UCSD-AML1 (cell line): ENCODE data around the gene SET.
"Not testable (repeated sequence)": the region's sequence is repeated elsewhere in the genome, so short reads cannot be mapped to it uniquely, and the experiment has no call there.

Experiments
- DNase-seq: peaks from one replicate; lab custom pipeline; 2025; ENCODE audit not compliant: unreplicated experiment; lab: John Stamatoyannopoulos, UW

Gene SET

DNA sequence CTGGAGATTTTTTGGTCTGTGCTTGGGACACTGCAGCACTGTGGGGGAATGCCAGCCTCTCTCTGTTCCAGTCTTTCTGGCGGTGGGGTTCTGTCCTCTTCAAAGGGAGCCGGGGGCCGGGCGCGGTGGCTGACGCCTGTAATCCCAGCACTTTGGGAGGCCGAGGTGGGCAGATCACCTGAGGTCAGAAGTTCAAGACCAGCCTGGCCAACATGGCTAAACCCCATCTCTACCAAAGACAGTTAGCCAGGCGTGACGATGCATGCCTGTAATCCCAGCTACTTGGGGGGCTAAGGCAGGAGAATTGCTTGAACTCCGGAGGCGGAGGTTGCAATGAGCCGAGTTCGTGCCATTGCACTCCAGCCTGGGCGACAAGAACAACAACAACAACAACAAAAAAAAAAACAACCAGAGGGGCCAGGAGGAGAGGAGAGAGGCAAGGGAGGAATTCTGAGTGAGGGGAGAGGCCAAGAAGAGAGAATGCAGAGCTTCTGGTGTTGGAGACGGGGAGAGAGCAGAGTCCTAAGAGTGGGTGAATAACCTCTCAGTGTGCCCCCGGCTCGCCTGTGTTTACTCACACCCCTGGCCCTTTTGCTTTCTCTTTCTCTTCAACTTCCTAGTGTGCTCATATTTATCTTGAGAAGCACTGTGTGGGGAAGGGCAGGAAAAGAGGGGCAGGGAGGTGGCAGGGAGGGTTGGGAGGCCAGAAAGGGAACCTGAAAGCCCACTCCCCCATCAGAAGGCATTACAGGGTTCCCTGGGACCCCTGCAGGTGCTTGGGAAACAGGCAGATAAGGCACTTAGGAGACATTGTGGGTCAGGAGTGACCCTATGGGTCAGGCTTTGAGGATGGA is 3.2 kb upstream of the SET start:
- DNase-seq, result peak; percentile 46

DNA sequence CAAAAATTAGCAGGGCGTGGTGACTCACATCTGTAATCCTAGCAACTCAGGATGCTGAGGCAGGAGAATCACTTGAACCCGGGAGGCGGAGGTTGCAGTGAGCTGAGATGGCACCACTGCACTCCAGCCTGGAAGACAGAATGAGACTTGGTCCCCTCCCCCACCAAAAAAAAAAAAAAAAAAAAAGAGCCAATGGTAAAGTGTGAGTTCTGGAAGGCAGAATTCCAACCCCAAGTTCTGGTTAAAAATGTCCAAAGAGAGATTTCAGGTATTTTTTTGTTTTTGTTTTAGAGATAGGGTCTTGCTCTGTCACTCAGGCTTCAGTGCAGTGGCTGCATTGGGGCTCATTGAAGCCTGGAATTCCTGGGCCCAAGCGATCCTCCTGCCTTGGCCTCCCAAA is 1.6 kb upstream of the SET start:
- DNase-seq, result no peak

DNA sequence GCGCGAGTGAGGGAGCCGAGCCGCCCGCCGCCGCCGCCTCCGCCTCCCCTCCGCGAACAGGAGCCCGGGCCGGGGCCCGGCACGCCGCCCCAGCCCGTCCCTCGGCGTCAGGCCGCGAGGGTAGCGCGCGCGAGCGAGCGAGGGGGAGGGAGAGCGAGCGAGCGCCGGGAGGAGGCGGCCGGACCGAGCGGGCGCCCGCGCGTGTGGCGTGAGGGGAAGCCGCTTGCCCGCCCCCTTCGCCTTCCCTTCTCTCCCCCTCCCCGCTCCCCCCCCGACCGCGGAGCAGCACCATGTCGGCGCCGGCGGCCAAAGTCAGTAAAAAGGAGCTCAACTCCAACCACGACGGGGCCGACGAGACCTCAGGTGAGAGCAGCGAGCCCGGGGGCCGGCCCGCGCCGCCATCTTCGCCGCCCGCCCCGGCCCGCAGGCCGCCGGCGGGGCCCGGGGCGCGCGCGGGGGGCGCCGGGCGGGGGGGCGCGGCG is 312 bp downstream of the SET start:
- DNase-seq, result no peak

DNA sequence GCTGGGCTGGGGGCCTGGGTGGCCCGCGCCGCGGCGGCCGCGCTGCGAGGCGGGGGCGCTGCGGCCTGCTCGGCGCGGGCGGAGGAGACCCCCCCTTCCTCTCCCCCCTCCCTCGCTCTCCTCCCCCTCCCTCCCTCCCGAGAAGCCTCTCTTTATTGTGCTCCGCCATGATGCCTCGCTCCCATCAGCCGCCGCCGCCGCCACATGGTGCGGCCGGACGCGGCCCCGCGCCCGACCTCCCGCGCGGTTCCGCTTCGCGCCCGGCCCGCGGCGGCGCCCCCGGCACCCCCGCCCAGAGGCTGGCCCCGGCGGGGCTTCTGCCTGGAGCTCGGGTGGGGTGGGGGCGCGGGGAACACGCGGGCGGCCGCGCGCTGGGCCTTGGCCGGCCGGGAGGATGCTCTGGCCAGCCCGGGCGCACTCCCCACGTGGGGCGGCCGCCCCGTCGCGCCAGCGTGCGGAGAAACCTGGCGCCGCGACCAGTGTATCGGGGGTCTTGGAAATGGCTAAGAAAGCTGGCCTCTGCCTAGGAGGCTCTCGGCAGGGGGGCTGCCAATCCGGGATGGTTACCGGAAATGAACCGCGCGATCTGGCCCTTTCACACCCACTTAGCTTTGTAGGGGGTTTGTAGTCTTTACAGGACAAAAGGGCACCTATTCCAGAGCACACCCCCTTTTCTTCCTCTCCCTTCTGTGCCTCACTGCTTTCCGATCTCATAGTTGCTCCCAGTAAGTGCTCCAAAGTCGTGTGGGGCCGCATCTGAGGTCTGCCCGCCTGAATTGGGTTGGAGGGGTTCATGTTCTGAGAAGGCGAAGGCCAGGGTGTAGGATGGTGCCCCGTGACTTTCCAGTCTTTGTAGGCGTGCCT is 1.0 kb downstream of the SET start:
- no peak for DNase-seq

DNA sequence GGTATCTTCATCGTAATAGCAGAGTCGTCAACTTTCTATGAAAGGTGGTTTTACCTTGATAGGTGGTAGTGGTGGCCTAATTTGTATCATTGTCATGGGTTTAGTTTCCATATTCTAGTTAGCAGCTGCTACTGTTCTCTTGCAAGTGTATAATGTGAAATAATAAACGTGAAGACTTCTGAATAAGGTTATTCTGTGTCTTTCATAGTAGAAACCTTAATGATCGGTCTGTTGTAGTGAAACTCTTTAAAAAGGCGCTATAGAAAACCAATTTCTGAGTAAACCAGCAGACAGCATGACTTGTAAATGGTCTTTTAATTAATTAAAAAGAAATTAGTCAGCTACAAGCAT is 1.6 kb downstream of the SET start:
- no peak for DNase-seq

DNA sequence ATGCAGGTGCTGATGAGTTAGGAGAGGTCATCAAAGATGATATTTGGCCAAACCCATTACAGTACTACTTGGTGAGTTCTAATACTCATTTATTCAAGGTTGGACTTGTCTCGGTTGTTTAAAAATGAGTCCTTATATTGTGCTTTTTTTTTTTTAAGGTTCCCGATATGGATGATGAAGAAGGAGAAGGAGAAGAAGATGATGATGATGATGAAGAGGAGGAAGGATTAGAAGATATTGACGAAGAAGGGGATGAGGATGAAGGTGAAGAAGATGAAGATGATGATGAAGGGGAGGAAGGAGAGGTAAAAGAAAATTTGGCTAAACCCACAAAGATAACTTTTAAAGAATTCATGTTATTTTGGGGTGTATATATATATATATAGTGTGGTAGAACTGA is 4.7 kb downstream of the SET start:
- not testable (repeated sequence) for DNase-seq

DNA sequence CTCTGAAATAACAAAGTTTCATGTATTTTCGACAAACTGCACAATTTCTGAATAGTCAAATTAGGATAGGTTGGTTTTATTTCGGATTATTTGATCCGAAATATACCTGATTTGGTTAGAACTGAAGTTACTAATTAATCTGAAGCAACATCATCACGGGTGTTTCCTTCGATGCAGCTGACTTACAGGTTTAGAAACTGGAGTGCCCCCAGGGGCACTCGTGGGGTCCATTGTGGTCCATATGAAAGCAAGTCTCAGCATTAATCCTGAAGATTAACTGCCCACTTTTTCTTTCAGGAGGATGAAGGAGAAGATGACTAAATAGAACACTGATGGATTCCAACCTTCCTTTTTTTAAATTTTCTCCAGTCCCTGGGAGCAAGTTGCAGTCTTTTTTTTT is 5.3 kb downstream of the SET start:
- DNase-seq, result no peak

DNA sequence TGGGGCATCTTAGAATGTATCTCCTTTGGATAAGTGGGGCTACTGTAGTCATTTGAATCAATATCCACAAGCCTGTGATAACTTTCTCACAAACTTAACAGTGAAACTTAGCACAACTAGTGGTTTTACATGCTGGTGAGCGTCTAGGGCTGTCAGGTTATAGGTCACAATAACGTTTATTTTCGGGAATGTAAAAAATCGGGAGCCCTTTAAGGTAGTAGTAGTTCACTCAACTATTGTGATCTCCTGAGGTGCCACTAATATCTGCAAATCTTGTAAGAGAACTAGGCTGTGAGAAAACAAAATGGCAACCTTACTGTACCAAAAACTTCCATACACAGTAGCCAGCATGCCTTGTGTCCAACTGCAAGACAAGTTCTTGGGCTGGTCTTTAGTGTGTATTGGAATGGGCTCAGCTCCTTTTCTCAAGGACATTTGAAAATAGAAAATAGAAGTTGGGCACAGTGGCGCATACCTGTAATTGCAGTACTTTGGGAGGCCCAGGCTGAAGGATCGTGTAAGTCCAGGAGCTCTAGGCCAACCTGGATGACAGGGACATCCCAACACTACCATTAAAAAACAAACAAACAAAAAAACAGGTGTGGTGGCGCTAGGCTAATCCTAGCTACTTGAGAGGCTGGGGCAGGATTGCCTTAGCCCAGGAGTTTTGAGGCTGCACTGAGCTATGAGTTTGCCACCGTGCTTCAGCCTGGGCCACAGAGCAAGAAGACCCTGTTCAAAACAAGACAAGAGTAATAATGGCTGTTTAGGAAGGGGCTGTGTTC is 8.1 kb downstream of the SET start:
- DNase-seq, result no peak

DNA sequence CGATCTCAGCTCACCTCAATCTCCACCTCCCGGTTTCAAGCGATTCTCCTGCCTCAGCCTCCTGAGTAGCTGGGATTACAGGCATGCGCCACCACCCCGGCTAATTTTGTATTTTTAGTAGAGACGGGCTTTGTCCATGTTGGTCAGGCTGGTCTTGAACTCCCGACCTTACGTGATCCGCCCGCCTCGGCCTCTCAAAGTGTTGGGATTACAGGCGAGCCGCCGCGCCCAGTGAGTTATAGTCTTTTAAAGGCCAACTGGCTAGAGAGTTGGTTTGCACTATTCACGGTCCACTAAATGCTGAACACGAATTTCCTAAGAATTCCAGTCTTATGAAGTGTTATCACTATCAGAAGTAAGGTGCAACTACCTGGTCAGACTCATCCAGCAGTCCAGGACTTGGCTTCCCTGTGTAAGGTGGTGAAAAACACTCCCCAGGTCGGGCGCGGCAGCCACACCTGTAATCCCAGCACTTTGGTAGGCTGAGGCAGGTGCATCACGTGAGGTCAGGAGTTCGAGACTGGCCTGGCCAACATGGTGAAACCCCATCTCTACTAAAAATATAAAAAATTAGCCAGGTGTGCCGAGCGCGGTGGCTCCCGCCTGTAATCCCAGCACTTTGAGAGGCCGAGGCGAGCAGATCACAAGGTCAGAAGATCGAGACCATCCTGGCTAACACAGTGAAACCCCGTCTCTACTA is 10.2 kb downstream of the SET start:
- DNase-seq, result not testable (repeated sequence)

DNA sequence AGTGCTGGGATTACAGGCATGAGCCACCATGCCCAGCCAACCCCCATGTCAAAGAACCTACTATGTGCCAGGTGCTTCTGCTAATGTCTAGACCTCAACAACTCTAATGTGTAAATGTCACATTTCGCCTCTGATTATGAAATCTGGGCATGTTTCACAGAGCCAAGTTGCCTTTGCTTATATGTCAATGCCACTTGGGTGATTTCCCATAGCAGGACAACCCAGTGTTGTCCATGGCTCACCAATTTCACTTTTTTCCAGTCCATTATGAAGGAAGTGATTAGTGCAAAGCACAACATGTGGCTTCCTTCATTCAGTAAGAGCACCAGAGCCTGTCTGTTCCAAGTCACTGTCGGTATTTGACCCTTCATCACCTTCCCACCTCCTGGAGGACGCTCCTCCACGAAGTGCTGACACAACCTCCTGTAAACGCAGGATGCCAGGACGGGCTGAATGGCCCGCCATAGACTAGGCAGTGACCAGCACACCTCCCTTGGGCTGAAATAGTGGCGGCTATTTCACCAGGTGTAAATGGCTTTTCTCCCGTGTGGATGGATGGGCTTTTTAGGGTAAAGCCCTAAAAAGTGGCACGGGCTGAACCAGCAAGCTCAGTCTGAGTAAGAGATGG is 12.3 kb downstream of the SET start:
- DNase-seq, result no peak

DNA sequence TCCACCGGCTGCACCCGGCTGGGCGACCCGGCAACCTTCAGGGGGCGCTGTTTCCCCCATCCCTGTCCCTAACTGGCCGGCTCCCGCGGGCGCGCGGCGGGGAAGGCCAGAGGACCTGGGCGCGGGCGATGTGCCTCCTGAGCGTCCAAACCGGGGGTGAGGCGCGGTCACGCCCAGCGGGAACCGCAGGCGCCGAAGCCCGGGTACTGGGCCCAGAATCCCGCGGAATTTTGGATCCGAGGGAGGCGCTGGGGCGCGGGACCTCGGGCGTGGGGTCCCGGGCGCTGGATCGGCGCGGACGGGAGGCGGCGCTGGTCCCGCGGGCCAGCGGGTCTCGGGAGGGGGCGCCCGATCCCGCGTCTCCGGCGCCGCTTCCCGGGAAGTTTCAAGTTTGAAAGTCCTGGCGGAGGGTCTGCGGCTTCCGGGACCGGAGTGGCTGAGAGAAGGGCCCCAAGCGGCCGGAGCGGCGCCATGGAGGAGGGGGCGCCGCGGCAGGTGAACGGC is 13.5 kb downstream of the SET start, which contains the start of gene PKN3:
PKN3 (plus strand) TSS at position 59 of the 504 bp plus-strand sequence; CDS start at position 472, 413 bp downstream.
- DNase-seq, result peak; percentile 88

DNA sequence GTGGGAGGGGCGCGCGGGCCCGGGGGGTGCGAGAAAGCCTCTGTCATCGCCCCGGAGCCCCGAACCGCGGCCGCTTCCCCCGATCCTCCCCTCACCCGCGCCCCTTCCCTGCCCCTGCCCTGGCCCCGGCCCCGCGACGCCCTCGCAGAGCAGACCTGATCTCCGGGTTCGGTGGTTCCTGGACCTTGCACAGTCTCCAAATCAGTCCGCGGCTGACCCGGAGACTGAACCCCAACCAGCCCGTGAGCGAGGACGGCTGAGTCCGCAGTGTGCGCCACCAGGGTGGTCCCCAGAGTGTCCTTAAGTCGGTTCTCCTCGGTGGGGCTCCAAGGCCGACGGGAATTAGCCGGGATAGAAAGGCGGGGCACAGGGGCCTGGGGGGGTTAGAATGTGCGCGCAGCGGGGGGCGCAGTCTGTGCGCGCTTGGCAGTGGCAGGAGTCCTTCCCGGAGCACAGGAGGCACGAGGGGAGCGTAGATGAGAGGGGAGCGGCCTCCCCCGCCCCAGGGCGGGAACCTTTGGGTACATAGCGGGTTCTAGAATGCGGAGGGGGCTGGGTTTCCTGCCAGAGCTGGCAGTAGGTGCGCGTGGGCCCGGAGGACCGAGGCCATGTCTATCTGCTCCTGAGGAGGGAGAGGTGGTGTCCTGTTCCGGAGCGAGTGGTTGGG is 14.1 kb downstream of the SET start:
- DNase-seq, result peak; percentile 64

DNA sequence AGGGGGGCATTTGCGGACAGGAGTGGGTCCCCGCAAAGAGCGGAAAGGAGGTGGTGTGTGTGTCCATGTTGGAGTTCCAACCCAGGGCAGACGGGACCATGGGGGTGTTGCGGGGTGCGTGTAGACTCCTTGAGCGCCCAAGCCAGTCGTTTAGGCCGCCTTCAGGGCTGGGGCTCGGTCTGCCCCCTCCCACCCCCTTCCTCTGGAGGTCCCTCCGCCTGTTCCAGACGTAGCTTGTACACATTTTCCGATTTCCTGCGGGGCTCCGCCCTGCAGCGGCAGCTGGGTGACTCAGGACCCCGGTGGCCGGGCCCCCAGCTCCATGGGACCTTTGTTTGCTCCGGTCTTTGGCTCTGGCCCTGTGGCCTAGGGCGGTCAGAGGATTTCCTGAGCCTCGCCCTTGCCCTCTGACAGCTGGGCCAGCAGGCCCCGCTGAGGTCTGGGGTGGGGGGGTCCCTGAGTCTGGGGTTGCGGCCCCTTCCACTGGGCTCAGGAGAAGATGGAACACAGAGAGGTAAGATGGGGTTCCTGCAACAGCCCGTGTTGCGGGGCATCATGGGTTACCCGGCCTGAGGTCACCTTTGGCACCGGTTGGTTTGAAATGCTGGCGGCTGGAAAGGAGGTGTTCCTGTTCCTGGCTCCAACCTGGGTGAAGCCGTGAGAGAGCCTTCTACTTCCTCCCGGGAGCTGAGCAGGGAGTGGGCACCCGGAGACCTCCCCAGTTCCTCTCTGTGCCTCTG is 14.8 kb downstream of the SET start:
- peak; percentile 64 for DNase-seq

DNA sequence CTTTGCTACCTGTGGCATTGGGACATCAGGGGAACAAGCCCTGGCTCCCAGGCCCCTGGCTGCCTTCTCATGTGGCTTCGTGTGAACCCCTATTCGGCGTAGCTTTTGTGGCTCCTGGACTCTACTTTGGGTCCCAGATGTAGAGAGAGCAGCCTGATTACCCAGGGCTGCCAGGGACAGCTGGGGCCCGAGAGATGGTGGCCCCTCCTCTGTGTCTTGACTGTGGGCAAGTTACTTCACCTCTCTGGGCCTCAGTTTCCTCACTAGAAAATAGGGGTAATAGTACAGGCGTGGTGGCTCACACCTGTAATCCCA is 15.3 kb downstream of the SET start:
- no peak for DNase-seq

DNA sequence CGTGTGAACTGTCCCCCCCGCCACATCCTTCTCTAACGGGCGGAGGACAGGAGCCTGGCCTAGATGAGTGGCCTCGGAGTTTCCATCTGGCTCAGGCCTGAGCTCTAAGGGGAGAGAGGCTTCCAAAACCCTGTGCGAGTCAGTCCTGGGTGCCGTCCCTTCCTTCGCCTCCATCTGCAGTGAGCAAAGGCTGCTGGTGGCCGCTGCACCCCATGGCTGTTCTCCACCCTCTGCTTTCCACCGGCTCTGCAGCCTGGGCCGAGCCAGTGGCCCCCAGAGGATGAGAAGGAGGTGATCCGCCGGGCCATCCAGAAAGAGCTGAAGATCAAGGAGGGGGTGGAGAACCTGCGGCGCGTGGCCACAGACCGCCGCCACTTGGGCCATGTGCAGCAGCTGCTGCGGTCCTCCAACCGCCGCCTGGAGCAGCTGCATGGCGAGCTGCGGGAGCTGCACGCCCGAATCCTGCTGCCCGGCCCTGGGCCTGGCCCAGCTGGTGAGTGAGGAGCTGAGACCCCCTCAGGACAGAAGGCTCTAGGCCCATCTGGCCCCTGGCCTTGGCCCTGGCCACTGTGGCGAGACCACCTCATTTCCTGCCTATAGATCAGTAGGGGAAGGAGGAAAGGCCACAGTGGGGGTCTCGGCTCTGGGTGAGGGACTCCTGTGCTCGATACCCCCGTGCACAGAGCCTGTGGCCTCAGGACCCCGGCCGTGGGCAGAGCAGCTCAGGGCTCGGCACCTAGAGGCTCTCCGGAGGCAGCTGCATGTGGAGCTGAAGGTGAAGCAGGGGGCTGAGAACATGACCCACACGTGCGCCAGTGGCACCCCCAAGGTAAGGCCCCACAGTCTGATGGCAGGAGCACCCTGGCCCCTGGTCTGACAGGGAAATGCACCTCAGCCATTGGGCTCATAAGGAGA is 16.3 kb downstream of the SET start:
- DNase-seq, result no peak

DNA sequence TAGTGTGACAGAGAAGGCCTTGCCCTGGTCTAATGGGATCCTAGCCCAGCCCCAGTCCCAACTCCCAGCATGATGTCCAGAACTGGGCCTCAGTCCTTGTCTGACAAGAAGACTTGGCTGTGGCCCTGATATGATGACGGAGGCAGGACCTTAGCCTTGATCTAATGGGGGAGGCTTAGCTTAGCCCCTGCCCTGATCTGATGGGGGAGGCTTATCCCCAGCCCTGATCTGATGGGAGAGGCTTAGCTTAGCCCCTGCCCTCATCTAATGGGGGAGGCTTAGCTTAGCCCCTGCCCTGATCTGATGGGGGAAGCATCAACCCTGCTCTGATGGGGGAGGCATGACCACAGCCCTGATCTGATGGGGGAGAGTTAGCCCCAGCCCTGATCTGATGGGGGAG is 17.0 kb downstream of the SET start:
- DNase-seq, result no peak

DNA sequence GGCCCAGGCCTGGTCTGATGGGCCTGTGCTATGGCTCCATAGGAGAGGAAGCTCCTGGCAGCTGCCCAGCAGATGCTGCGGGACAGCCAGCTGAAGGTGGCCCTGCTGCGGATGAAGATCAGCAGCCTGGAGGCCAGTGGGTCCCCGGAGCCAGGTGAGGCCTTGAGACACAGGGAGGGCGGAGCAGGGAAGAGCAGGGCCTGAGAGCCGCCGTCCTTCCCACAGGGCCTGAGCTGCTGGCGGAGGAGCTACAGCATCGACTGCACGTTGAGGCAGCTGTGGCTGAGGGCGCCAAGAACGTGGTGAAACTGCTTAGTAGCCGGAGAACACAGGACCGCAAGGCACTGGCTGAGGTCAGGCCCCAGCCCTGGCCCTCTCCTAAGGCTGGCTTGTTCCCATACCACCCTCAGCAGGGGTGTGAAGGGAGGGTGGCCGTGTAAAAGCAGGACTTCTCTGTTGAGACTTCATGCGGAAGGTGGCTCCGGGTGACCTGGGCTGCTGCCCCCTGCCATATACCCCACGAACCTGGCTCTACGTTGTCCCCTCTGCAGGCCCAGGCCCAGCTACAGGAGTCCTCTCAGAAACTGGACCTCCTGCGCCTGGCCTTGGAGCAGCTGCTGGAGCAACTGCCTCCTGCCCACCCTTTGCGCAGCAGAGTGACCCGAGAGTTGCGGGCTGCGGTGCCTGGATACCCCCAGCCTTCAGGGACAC is 17.8 kb downstream of the SET start:
- DNase-seq, result no peak
